GM19328 (cell line): ENCODE results near the gene SFPQ.
"Not testable (repeated sequence)": the region's sequence is repeated elsewhere in the genome, so short reads cannot be mapped to it uniquely, and the experiment has no call there.

ENCODE experiments used
- ATAC-seq: cut with Tn5 transposase; IDR thresholded peaks from one replicate; pipeline ENCODE4 v1.9.1; 2021; ENCODE audit warnings: mild to moderate bottlenecking, moderate library complexity; ENCODE audit not compliant: unreplicated experiment

SFPQ gene

DNA sequence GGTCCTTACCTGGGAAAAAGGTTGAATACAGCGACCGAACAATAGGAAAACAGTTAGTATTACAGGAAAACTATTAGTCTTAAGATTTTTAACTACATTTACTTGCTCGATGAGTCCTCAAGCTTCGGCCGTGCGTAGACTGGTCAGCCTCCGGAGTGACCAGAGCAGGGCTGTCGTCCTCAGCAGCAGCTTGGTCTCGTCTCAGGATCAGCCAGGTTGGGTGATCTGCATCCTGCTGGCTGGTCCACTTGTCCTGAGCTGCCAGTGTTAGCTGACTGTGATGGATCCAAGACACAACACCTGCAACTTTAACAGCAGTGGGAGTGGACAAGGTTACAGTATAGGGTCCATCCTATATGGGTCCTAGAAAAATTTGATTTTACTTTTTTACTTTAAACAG is 50.2 kb downstream of the SFPQ start:
- ATAC-seq, result not testable (repeated sequence)

DNA sequence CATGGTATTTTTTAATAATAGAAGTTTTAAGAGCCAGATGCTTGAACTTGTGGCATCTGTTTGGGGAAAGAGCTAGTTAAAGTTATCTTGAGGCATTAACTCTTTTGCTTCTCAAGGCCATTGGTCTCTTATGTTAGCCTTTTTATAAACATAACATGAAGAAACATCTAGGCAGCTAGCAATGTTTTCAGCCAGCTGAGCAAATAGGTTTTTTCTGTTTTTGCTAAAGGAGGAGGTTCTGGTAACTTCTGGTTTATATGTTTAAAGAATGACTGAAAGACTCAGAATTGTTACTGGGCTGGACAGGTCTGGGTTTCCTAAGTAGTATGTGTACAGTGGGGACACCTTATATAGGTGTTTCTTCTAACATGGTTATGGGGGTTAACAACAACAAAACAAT is 50.7 kb downstream of the SFPQ start:
- ATAC-seq, result not testable (repeated sequence)

DNA sequence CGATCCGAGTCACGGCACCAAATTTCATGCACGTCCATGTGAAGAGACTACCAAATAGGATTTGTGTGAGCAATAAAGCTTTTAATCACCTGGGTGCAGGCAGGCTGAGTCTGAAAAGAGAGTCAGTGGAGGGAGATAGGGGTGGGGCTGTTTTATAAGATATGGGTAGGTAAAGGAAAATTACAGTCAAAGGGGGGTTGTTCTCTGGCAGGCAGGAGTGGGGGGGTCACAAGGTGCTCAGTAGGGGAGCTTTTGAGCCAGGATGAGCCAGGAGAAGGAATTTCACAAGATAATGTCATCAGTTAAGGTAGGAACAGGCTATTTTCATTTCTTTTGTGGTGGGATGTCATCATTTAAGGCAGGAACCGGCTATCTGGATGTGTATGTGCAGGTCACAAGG is 55.4 kb downstream of the SFPQ start:
- ATAC-seq, result not testable (repeated sequence)

DNA sequence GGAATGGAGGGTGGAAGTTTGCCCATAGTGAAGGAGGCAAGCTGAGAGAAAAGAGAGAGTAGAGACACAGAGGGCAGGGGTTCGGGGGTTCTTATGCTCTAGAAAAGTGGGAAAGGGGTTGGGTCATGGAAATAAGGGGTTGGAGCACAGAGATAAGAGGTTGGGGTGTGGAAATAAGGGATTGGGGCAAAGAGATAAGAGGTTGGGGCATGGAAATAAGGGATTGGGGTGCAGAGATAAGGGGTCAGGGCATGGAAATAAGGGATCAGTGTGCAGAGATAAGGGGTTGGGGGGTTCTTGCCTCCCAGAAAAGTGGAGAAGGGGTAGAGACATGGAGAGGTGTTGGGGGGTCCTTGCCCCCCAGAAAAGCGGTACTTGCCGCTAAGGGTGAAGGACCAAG is 56.2 kb downstream of the SFPQ start:
- ATAC-seq, result no peak
